HG02678 (cell line): Measurements from ENCODE around the gene DDO.
"Not testable (repeated sequence)": the region's sequence is repeated elsewhere in the genome, so short reads cannot be mapped to it uniquely, and the experiment has no call there.

Experiments used
- ATAC-seq: cut with Tn5 transposase; IDR thresholded peaks from one replicate; pipeline ENCODE4 v1.9.1; 2021; ENCODE audit warnings: mild to moderate bottlenecking, moderate library complexity; ENCODE audit not compliant: unreplicated experiment

Gene DDO

DNA sequence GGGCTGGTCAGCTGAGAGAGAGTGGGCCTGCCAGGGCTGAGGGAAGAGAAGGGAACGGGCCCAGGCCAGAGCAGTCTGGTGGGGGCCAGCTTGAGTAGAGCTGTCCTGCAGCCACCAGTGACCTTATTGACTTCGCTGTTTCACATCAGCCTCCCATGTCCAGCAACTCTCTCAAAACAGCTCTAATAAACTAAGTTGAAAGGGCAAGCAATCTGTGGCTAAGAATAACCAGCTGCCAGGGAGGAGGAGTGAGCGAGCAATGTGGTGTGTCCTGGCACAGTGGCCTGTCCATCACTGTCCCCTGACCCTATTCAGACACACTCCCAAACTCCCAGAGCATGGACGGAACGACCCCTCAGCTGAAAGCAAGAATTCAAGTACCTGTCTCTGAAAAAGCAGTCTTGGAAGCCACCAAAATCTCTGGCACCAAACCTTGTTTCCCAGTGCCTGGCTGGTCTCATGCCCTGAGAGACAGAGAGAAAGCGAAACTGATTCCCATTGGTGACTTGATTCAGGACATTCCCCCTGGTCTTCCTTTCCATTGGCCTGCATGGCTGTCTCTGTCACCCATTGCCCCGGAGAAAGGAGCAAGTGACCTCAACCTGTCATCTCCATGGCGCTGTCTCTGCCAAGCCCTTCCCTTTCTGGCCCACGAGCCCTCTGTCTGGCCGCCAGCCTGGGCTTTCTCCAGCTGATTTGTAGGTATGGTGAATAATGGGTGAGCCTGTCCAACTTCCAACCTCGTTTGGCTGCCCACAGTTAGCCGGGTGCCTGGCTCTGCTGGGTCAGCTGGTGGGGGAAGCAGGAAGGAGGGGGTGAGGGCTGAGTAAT, at the start of gene DDO:
DDO (minus strand) TSS at position 490 of the 831 bp plus-strand sequence. CDS start 2,113 bp downstream, outside the sequence.
- no peak for ATAC-seq

GRCh38 chr6:110462884-110463481, 47.6 kb upstream of the DDO start:
- ATAC-seq = no peak

DNA sequence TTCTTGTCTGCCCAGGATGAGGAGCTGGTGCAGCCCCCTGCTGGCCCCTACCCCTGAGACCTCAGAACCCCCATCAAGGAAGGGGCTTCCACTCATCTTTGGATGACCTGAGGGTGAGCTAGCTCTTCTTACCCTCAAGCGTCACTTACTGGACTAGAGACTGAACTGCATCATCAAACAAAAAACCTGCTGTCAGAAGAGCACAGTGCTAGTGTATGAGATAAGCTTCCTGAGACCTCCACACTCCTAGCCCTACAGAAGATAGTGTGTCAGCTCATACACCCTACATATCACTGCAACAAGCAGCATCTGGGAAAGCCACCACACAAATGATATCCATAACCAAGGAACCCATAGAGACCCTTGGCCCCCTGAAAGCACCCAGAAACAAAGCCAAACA, 46.0 kb upstream of the DDO start:
- ATAC-seq = no peak

GRCh38 chr6:110459137-110459536, 43.8 kb upstream of the DDO start:
- ATAC-seq = no peak

GRCh38 chr6:110458476-110458875, 43.1 kb upstream of the DDO start:
- ATAC-seq = no peak

DNA sequence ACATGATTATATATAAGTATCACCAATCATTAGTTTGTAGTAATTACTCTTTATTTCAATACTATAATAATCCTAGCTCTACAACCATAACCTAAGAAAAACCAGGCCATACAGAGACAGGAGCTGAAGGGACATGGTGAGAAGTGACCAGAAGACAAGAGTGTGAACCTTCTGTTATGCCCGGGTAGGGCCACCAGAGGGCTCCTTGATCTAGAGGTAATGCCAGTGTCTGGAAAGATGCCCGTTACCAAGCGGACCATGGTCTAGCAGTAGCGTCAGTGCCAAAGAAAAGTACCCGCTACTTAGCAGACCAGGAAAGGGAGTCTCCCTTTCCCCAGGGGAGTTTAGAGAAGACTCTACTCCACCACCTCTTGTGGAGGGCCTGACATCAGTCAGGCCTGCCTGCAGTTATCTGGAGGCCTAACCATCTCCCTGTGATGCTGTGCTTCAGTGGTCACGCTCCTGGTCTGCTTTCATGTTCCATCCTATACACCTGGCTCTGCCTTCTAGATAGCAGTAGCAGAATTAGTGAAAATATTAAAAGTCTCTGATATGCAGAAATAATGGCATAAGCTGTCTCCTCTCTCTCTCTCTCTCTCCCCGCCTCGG, 42.3 kb upstream of the DDO start:
- not testable (repeated sequence) for ATAC-seq

GRCh38 chr6:110456694-110457093, 41.3 kb upstream of the DDO start:
- no peak for ATAC-seq

DNA sequence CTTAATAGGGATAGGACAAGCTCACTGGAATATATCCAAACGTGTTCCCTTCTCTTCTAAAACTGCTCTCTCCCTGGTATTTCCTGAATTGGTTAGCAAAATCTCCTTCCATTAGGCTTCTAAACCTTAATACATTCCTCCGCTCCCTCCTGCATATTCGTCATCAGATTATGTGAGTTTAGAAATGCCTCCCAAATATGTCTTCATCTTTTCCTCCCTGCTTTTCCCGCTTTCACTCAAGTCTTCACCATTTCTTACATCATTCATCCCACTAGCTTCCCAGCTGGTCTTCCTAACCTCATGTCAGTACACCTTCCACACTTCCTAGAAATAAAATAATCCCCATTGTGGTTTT, 34.1 kb upstream of the DDO start:
- ATAC-seq = no peak

DNA sequence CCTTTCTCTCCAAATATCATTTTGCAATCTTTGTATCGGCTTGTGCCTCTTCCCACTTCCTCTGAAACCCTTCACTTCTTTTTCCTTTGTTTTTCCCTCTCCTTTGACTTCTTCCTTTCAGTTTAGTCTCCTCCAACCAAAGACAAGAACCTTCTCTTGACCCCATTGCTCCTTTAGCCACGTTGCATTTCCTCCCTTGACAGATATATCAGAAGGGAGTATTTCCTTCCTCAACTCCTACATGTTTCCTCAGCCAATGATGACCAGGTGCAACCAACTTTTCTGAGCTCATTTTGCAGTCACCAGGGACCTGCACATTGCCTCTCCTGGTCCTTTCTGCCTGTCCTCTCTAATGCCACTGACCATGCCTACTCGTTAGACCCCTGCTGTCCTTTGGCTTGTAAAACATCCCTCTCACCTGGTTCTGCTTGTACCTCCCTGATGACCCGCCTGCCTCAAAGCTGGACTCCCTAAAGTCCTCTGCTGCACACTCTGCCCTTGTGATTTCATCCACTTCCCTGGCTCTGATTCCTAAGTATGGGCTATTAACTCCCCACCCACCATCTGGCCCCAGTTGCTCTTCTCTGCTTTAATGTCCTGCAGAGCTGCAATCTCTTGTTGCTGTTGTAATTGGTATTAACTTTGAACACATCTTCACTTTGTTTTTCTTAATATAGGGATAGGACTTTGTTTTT, 33.6 kb upstream of the DDO start:
- ATAC-seq = no peak

GRCh38 chr6:110447761-110448160, 32.4 kb upstream of the DDO start:
- ATAC-seq = no peak

GRCh38 chr6:110446405-110446804, 31.0 kb upstream of the DDO start:
- ATAC-seq = no peak

DNA sequence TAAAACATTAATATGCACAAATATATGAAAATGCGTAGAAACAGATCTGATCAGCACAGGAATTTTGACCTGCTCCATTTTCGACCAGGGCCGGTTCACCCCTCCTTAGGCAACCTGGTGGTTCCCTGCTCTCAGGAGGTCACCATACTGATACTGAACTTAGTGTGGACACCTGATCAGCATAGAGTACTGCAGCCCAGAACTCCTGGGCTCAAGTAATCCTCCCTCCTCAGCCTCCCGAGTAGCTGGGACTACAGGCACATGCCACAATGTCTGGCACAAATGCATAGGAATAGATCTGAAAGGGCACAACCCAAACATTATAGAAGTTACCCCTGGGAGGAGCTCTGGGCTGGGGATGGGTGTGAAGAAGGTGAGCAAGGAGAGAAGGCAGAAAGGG, 24.7 kb upstream of the DDO start:
- ATAC-seq = no peak

DNA sequence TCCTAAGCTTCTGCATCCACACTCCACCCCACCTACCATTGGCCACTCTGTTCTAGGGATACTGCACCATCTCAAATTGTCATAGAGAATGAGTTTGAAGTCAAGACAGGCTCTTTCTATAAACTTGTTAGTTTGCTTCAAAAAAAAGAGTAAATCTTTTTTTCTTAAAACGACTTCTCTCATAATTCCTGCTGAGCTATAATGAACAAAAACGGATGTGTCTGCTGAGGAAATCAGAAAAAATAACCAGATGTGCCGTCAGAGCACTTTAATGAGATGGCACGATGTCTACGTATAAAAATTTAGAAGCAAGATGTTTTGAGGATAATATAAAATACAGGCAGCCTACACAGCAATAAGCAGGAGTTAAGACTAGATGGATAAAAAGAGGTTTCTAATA, 24.0 kb upstream of the DDO start:
- ATAC-seq = no peak

GRCh38 chr6:110434961-110435602, 19.7 kb upstream of the DDO start:
- ATAC-seq = no peak

DNA sequence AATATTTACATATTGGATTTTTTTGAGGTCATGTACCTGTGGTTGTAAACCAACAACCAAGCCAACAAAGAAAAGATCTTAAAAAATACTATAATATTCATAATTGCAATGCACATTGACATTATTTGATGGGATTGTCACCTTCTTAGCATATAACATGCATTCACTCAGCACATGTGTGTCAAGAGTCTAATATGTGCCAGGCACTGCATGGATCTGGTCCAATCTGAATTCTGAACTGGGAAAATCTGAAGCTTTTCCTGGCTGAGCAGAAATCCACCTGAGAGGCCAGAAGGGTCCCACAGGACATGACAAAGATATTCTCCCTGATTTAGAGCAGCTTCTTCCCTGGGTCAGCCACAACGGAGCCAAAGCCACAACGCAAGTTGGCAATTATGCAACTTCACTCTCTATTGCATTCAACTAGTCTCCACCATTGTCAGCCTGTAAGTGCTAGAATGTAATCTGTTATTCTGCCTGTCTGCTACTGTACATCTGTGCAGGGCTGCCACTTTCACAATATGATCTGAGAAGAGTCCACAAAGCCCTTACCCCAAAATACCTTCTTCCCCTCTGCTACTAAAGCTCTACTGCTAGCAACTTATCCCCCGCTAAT, 17.0 kb upstream of the DDO start:
- no peak for ATAC-seq

GRCh38 chr6:110430741-110431140, 15.4 kb upstream of the DDO start:
- no peak for ATAC-seq

- no peak for ATAC-seq
Measured at GRCh38 chr6:110430236-110430635, 14.9 kb upstream of the DDO start.

GRCh38 chr6:110428153-110428552, 12.8 kb upstream of the DDO start:
- no peak for ATAC-seq

DNA sequence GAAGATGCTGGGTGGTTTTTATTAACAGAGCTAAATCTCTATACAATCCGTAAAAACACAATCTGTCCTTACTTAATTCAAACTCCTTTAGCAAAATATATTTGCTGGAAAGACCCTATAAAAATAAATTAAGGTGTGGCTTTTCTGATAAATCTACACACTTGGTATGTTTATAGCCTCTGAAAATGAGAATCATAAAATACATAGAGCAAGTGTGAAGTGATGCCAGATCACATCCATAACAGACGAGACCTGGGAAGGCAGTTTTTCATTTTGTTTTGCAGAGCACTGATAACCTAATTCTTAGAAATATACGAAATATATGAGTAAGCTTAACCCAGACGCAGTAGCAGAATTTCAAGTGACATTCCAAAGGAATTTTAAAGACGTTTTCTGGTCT, 10.4 kb upstream of the DDO start:
- ATAC-seq = no peak

GRCh38 chr6:110422444-110422822, 7.1 kb upstream of the DDO start:
- ATAC-seq = no peak
